Type B pancreatic cell (in vitro differentiated cells): Measurements from ENCODE around the gene GLG1. TPM values are rescaled to one million over a fixed set of nuclear protein-coding genes. Genes with fewer than 3 reads are reported as not detected.

ENCODE experiments used
- DNase-seq: peaks from one replicate; pipeline ENCODE4 v3.0.0; 2021; ENCODE audit warnings: mixed read lengths; ENCODE audit not compliant: unreplicated experiment; ENCODE audit errors: extremely low spot score
- H3K27ac Mint-ChIP-seq: 2 replicates; pipeline ENCODE4 v1.8.0; 2021; ENCODE audit warnings: mild to moderate bottlenecking, mixed read lengths
- H3K27me3 Mint-ChIP-seq: 2 replicates; pipeline ENCODE4 v1.8.0; 2021; ENCODE audit warnings: mixed read lengths
- H3K36me3 Mint-ChIP-seq: 2 replicates; pipeline ENCODE4 v1.8.0; 2021; ENCODE audit warnings: mixed read lengths
- H3K4me1 Mint-ChIP-seq: one replicate; pipeline ENCODE4 v1.8.0; 2021; ENCODE audit warnings: mixed read lengths; ENCODE audit not compliant: unreplicated experiment
- H3K4me3 Mint-ChIP-seq: 2 replicates; pipeline ENCODE4 v1.8.0; 2021; ENCODE audit warnings: mild to moderate bottlenecking, mixed read lengths
- H3K9me3 Mint-ChIP-seq: 2 replicates; pipeline ENCODE4 v1.8.0; 2021; ENCODE audit warnings: mixed read lengths
- total RNA-seq: library from RNA; stranded (reverse); gene quantifications from 2 replicates; pipeline ENCODE4 v1.2.1, GENCODE V29; 2021; ENCODE audit warnings: low replicate concordance
- TF ChIP-seq, protein P1 (sequence below): fragments of 200-600 bp; sonication (generic); conservative IDR thresholded peaks from 2 replicates; pipeline ENCODE4 v1.5.0; 2021; ENCODE audit warnings: antibody characterized with exemption, mild to moderate bottlenecking

The GLG1 gene
- total RNA-seq, 1 donor from 2014 or later, result 144 TPM

DNA sequence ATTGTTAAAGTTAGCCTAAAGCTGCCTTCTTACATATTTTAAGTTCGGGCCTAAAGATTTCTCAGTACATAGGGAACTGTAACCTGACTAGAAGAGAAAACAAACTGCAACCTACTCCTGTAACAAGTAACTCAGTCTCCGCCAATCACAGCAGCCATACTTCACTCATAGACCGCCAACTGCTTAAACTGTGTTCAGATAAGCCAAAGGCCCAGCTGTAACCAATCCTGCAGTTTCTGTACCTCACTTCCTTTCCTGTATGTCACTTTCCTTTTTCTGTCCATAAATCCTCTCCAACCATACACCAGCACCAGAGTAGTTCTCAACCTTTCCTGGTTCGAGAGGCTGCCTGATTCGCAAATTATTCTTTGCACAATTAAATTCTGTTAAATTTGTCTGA is 41.5 kb downstream of the GLG1 start:
- no peak for DNase-seq
- H3K4me3 Mint-ChIP-seq, result no peak overlapping the region
- H3K27me3 Mint-ChIP-seq, result no peaks in the 10 kb centered on the region
- H3K36me3 Mint-ChIP-seq, result no peaks in the 10 kb centered on the region
- no peaks in the 10 kb centered on the region for H3K9me3 Mint-ChIP-seq
- TF ChIP-seq, protein P1, sequence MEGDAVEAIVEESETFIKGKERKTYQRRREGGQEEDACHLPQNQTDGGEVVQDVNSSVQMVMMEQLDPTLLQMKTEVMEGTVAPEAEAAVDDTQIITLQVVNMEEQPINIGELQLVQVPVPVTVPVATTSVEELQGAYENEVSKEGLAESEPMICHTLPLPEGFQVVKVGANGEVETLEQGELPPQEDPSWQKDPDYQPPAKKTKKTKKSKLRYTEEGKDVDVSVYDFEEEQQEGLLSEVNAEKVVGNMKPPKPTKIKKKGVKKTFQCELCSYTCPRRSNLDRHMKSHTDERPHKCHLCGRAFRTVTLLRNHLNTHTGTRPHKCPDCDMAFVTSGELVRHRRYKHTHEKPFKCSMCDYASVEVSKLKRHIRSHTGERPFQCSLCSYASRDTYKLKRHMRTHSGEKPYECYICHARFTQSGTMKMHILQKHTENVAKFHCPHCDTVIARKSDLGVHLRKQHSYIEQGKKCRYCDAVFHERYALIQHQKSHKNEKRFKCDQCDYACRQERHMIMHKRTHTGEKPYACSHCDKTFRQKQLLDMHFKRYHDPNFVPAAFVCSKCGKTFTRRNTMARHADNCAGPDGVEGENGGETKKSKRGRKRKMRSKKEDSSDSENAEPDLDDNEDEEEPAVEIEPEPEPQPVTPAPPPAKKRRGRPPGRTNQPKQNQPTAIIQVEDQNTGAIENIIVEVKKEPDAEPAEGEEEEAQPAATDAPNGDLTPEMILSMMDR, result no peak
- H3K27ac Mint-ChIP-seq, result no peak overlapping the region
- peaks cover 19% of the 10 kb centered on the region for H3K4me1 Mint-ChIP-seq

DNA sequence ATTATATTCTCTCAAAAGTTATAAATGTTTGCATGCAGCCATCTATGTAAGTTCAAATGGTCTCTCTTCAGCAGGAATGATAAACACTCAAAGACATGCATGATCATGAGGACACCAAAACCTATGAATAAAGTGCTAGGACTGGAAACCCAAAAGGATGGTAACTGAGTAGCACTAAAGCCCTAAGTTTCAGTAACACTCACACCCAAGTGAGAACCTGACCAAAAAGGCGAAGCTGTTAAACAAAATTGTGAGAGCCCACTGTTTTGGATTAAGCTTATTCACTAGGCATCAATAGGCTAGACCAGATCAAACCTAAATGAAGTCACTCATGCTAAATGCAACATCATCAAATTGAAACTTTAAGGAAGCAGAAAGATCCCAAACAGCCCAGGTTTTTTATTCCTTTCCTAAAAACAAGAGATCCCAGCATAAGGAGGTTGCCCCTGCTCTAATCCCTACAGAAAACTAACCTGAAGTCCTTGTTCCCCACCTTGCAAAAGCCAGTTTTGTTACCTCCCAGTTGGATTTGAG is 42.4 kb downstream of the GLG1 start:
- Mint-ChIP-seq H3K36me3 (no peaks in the 10 kb centered on the region), H3K4me1 (peaks cover 19% of the 10 kb centered on the region), H3K9me3 (no peaks in the 10 kb centered on the region), H3K27me3 (no peaks in the 10 kb centered on the region), H3K27ac (no peak overlapping the region), H3K4me3 (no peak overlapping the region)
- TF ChIP-seq, protein P1, result no peak
- DNase-seq, result no peak

DNA sequence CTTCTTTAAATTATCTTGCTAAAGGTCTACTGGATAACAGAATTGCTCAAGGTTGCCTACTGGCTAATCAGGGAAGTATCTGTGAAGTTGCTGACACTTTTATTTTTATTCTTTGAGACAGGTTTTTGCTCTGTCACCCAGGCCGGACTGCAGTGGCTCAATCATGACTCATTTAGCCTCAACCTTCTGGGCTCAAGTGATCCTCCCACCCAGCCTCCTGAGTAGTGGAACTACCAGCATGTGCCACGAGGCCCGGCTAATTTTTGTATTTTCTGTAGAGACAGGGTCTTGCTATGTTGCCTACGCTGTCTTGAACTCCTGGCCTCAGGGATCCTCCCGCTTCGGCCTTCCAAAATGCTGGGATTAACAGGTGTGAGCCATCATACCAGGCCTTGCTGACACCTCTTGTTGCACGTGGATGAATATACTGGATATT is 43.1 kb downstream of the GLG1 start:
- Mint-ChIP-seq H3K27me3 (no peaks in the 10 kb centered on the region), H3K27ac (no peak overlapping the region), H3K4me3 (no peak overlapping the region), H3K36me3 (no peaks in the 10 kb centered on the region), H3K9me3 (no peaks in the 10 kb centered on the region), H3K4me1 (peaks cover 19% of the 10 kb centered on the region)
- TF ChIP-seq, protein P1, result no peak
- DNase-seq, result no peak

DNA sequence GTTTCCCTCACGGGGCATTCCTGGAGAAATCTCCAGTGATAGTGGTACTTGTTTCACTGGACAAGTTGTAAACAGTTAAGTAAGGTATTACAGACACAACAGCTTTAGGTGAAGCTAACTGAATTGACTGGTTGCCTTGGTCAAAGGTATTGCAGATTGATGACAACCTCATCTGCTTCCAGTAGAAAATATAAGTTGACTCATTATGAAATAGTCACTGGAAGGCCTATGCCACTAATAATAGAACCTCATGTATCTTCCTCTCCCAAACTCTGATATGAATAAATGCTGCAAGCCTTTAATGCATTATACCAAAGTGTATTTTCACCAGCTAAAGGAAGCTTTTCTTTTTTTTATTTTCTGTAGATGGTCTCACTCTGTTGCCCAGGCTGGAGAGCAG is 44.8 kb downstream of the GLG1 start:
- no peaks in the 10 kb centered on the region for H3K27me3 Mint-ChIP-seq
- H3K27ac Mint-ChIP-seq, result no peak overlapping the region
- TF ChIP-seq, protein P1, result no peak
- DNase-seq, result no peak
- no peaks in the 10 kb centered on the region for H3K9me3 Mint-ChIP-seq
- H3K4me3 Mint-ChIP-seq, result no peak overlapping the region
- H3K4me1 Mint-ChIP-seq, result peaks cover 19% of the 10 kb centered on the region
- no peaks in the 10 kb centered on the region for H3K36me3 Mint-ChIP-seq

- TF ChIP-seq, protein P1, result no peak
- no peak overlapping the region for H3K27ac Mint-ChIP-seq
- no peaks in the 10 kb centered on the region for H3K9me3 Mint-ChIP-seq
These were observed 45.3 kb downstream of the GLG1 start for GRCh38 chr16:74561626-74562025.

DNA sequence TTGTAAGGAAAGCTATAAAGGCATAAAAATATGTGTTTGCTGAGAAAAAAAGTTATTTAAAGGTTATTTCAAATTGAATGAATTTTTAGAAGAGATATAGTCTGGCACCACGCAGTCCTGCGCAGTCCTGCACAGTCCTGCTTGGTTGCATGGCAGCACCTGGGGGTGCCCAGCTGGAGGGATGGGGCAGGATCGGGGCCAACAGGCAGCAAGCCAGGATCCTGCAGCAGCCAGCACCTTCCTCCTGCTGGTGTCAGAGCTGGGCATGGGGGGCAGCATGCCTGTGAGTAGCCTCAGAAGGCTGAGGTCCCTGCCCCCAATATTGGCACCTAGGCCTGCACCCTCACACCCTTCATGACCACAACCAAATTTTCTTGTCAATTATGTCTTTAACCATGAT is 46.0 kb downstream of the GLG1 start:
- Mint-ChIP-seq H3K4me1 (peaks cover 13% of the 10 kb centered on the region), H3K27ac (no peak overlapping the region), H3K4me3 (no peak overlapping the region), H3K36me3 (no peaks in the 10 kb centered on the region), H3K9me3 (no peaks in the 10 kb centered on the region), H3K27me3 (no peaks in the 10 kb centered on the region)
- TF ChIP-seq, protein P1, result no peak
- DNase-seq, result no peak

More at GRCh38 chr16:74561626-74562025, 45.3 kb downstream of the GLG1 start:
- no peaks in the 10 kb centered on the region for H3K36me3 Mint-ChIP-seq
- no peak for DNase-seq
- H3K27me3 Mint-ChIP-seq, result no peaks in the 10 kb centered on the region
- H3K4me3 Mint-ChIP-seq, result no peak overlapping the region
- peaks cover 15% of the 10 kb centered on the region for H3K4me1 Mint-ChIP-seq
